B cell (primary cell): Measurements from ENCODE around the gene TMA7. TPM values are rescaled to one million over a fixed set of nuclear protein-coding genes. Genes with fewer than 3 reads are reported as not detected.

Source experiments
- ATAC-seq: fragments of 200-7000 bp; cut with Tn5 transposase; one replicate; pipeline ENCODE4 v1.10.0; 2021; ENCODE audit warnings: low read depth, mild to moderate bottlenecking, moderate number of reproducible peaks, moderate library complexity
- CTCF ChIA-PET: fragments of 350-600 bp; sonication (Branson Sonifier 250); formaldehyde crosslinking; loops from one replicate; lab custom pipeline; 2021; ENCODE audit warnings: antibody characterized with exemption, inconsistent platforms; lab: Charles Lee
- POLR2A ChIA-PET: fragments of 350-600 bp; sonication (Branson Sonifier 250); formaldehyde crosslinking; loops from one replicate; lab custom pipeline; 2021; ENCODE audit warnings: antibody characterized with exemption; lab: Charles Lee
- DNase-seq: peaks from one replicate; pipeline ENCODE4 v3.0.0; 2013
- H2AFZ ChIP-seq: 2 replicates; pipeline ENCODE4 v1.6.1; 2012; ENCODE audit warnings: mild to moderate bottlenecking, low read depth, low read length; ENCODE audit not compliant: insufficient read depth, poor library complexity, severe bottlenecking
- H3K27ac ChIP-seq, 2 donors: 1 replicate in 1 of 2; 2 replicates in 1 of 2; pipeline ENCODE4 v1.5.1; 2012 to 2013; ENCODE audit warnings: low read length in 2 of 2, mild to moderate bottlenecking in 2 of 2, moderate library complexity in 1 of 2
- H3K27me3 ChIP-seq, 4 experiments: fragments of 200-600 bp in 1 of 4; sonication (generic) in 1 of 4; replicated peaks in 1 of 4; 1 replicate in 2 of 4; 2 replicates in 2 of 4; pipeline versions ENCODE4 v1.6.1 to v1.7.0; 2013 to 2016; ENCODE audit warnings: low read length in 3 of 4, mild to moderate bottlenecking in 2 of 4, mixed read lengths in 1 of 4, moderate library complexity in 1 of 4; ENCODE audit not compliant: insufficient read depth in 4 of 4, control insufficient read depth in 3 of 4; ENCODE audit errors: control extremely low read depth in 1 of 4
- H3K36me3 ChIP-seq, 2 experiments: replicated peaks in 1 of 2; 1 replicate in 1 of 2; 2 replicates in 1 of 2; pipeline versions ENCODE4 v1.6.1 to v1.7.1; 2013; ENCODE audit warnings: low read length in 1 of 2; ENCODE audit not compliant: insufficient read depth in 2 of 2, control insufficient read depth in 1 of 2; ENCODE audit errors: control extremely low read depth in 1 of 2, extremely low read depth in 1 of 2
- H3K4me1 ChIP-seq, 2 donors: fragments of 200-600 bp in 1 of 2; sonication (generic) in 1 of 2; 1 replicate in 1 of 2; 2 replicates in 1 of 2; pipeline versions ENCODE4 v1.5.1 to v1.6.1; 2013 to 2017; ENCODE audit warnings: low read length in 2 of 2; ENCODE audit not compliant: control insufficient read depth in 2 of 2, insufficient read depth in 2 of 2
- H3K4me2 ChIP-seq: replicated peaks from 2 replicates; pipeline ENCODE3; 2012; ENCODE audit warnings: mild to moderate bottlenecking, low read depth, low read length; ENCODE audit not compliant: poor library complexity, severe bottlenecking
- H3K4me3 ChIP-seq, 5 experiments: fragments of 200-600 bp in 1 of 5; sonication (generic) in 1 of 5; 1 replicate in 3 of 5; 2 replicates in 2 of 5; pipeline versions ENCODE4 v1.5.1 to v1.7.0; 2011 to 2016; ENCODE audit warnings: low read length in 4 of 5, mild to moderate bottlenecking in 4 of 5, low read depth in 2 of 5, control low read depth in 1 of 5, moderate library complexity in 1 of 5; ENCODE audit not compliant: insufficient read depth in 1 of 5; ENCODE audit errors: control extremely low read depth in 1 of 5, extremely low read depth in 1 of 5
- H3K79me2 ChIP-seq: fragments of 200-600 bp; sonication (generic); one replicate; pipeline ENCODE4 v1.6.0; 2016; ENCODE audit warnings: low read length; ENCODE audit not compliant: control insufficient read depth, insufficient read depth
- H3K9ac ChIP-seq: fragments of 200-600 bp; sonication (generic); 2 replicates; pipeline ENCODE4 v1.6.1; 2017; ENCODE audit warnings: mild to moderate bottlenecking, low read length, moderate library complexity
- H3K9me3 ChIP-seq, 3 donors: one replicate each; pipeline versions ENCODE4 v1.6.1 to v1.7.1; 2013; ENCODE audit warnings: low read length in 2 of 3; ENCODE audit not compliant: control insufficient read depth in 2 of 3, insufficient read depth in 1 of 3; ENCODE audit errors: control extremely low read depth in 1 of 3
- H4K20me1 ChIP-seq: 2 replicates; pipeline ENCODE4 v1.6.0; 2012; ENCODE audit warnings: mild to moderate bottlenecking, low read length; ENCODE audit not compliant: insufficient read depth, control insufficient read depth, poor library complexity, severe bottlenecking
- H3K27ac Mint-ChIP-seq: one replicate; pipeline ENCODE4 v1.8.0; 2021; ENCODE audit warnings: mixed read lengths
- H3K27me3 Mint-ChIP-seq: one replicate; pipeline ENCODE4 v1.8.0; 2021; ENCODE audit warnings: mixed read lengths
- H3K4me1 Mint-ChIP-seq: one replicate; pipeline ENCODE4 v1.8.0; 2021; ENCODE audit warnings: mixed read lengths
- H3K4me3 Mint-ChIP-seq: one replicate; pipeline ENCODE4 v1.8.0; 2021; ENCODE audit warnings: mixed read lengths
- H3K9me3 Mint-ChIP-seq: one replicate; pipeline ENCODE4 v1.8.0; 2022; ENCODE audit warnings: mixed read lengths; ENCODE audit not compliant: insufficient read depth
- EZH2 ChIP-seq: IDR thresholded peaks from 2 replicates; pipeline ENCODE4 v1.6.1; 2012; ENCODE audit warnings: borderline replicate concordance, low read depth, mild to moderate bottlenecking, moderate library complexity, low read length; ENCODE audit not compliant: insufficient read depth, poor library complexity, severe bottlenecking
- WGBS: methylation state at CpG from one replicate; pipeline ENCODE4 v1.1.5; 2013; ENCODE audit warnings: missing lambda C conversion rate; ENCODE audit not compliant: insufficient coverage; 5-methylcytosine and 5-hydroxymethylcytosine counted together
- intact Hi-C: fragments of 100-400 bp; cut with micrococcal nuclease; formaldehyde crosslinking; loops from one replicate; pipeline ENCODE4 v1.10.0; 2022
- polyA plus RNA-seq: library from polyadenylated mRNA; depleted of rRNA; stranded (reverse); fragments of >200 nt; gene quantifications from 2 replicates; pipeline ENCODE4 v1.2.3, GENCODE V29; 2012
- total RNA-seq, 2 donors: library from RNA; stranded (reverse); fragments of 120-200 nt in 1 of 2; gene quantifications; 1 replicate in 1 of 2; 2 replicates in 1 of 2; pipeline versions ENCODE4 v1.2.3 to v1.2.4, GENCODE V29; 2013 to 2022
- TF ChIP-seq, protein P1 (sequence below): fragments of 200-600 bp; IDR thresholded peaks from one replicate; pipeline ENCODE4 v1.8.0; 2022; ENCODE audit warnings: antibody characterized with exemption, mild to moderate bottlenecking

Gene TMA7
- total and polyA plus RNA-seq, 2 donors (not counting 1 experiment from before 2014, with no cell fraction given) = 169 to 194 TPM

DNA sequence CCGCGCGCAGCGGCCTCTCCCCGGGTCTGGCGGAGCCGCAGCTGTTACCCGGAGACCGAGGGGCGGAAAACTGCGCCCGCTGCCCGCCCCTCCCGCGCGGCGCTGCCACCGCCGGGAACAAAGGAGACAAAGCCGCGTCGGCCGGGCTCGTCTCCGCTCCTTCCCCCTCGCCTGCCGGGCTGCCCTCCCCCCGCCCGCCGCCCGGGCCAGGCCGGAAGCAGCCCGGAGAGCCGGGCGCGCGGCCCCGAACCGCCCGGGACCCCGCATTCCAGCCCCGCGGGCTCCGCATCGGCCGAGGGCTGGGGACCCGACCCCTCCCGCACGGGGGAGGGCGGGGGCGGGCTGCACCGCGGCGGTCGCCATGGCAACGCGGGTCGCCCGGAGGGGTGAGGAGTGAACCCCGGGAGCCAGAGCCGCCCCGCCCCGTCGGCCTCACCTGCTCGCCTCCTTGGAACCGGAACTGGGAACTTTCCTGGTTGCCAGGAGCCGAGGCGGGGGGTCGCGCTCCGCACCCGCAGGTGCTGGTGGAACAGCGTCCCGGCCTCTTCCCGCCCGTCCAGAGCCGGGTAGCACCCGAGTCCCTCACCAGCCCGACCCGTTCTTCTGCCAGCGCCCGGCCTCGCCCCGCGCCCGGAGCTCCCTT, 10.6 kb upstream of the TMA7 start:
- Histone ChIP-seq H3K27me3 (peaks cover 0 to 9% (median 3%) of the 10 kb centered on the region in 4 experiments), H3K9ac (peak overlapping the region; percentile 68), H2AFZ (peak overlapping the region; percentile 67), H3K9me3 (peaks cover 0 to 3% (median 0%) of the 10 kb centered on the region in 3 donors), H3K4me2 (peak overlapping the region; percentile 97), H3K4me1 (peaks cover 6 to 9% of the 10 kb centered on the region in 2 donors), H3K4me3 (peak overlapping the region in 4 of 5 experiments; percentile 49 to 68 (median 58)), H3K27ac (no peak overlapping the region), H3K79me2 (no peaks in the 10 kb centered on the region), H3K36me3 (peaks cover 0 to 16% of the 10 kb centered on the region in 2 experiments), H4K20me1 (no peaks in the 10 kb centered on the region)
- CTCF ChIA-PET = interaction anchor here (1.7 to 13.4 kb wide), 2 partner anchors 10 to 28 kb away, joined by 5 to 330 read pairs; partner anchors contain the start of gene CCDC51
- WGBS = 1% methylated on average over 86 of the region's 86 CpGs
- peaks cover 16% of the 10 kb centered on the region for H3K27me3 Mint-ChIP-seq
- no peak for TF ChIP-seq EZH2
- TF ChIP-seq, protein P1, sequence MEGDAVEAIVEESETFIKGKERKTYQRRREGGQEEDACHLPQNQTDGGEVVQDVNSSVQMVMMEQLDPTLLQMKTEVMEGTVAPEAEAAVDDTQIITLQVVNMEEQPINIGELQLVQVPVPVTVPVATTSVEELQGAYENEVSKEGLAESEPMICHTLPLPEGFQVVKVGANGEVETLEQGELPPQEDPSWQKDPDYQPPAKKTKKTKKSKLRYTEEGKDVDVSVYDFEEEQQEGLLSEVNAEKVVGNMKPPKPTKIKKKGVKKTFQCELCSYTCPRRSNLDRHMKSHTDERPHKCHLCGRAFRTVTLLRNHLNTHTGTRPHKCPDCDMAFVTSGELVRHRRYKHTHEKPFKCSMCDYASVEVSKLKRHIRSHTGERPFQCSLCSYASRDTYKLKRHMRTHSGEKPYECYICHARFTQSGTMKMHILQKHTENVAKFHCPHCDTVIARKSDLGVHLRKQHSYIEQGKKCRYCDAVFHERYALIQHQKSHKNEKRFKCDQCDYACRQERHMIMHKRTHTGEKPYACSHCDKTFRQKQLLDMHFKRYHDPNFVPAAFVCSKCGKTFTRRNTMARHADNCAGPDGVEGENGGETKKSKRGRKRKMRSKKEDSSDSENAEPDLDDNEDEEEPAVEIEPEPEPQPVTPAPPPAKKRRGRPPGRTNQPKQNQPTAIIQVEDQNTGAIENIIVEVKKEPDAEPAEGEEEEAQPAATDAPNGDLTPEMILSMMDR = no peak
- intact Hi-C loops = no loop called here
- DNase-seq (peak; percentile 72), ATAC-seq (peak; percentile 56)
- no peak overlapping the region for H3K27ac Mint-ChIP-seq
- POLR2A ChIA-PET = interaction anchor here (0.6 to 1.2 kb wide), 2 partner anchors 10 to 235 kb away, joined by 5 to 7 read pairs; partner anchors contain the start of genes CCDC51 and TMA7
- H3K4me1 Mint-ChIP-seq = peaks cover 12% of the 10 kb centered on the region
- H3K4me3 Mint-ChIP-seq = peak overlapping the region; percentile 83
- no peaks in the 10 kb centered on the region for H3K9me3 Mint-ChIP-seq
